ENCODE measurements around the gene RGMB. TPM values are rescaled to one million over a fixed set of nuclear protein-coding genes. Genes with fewer than 3 reads are reported as not detected.
A peak's percentile ranks its signal among the peaks of the same experiment; 100 is the strongest.

The RGMB gene
- total and polyA plus RNA-seq, 2 donors from 2014 or later = 4.0 to 12.2 TPM

- DNase-seq (no peak), FAIRE-seq (no peak)
- H3K4me1 ChIP-seq (ENCODE audit: control insufficient read depth in 2 of 3, insufficient read depth in 2 of 3, low read depth in 1 of 3, low read length in 3 of 3) = peaks cover 0 to 5% (median 4%) of the 10 kb centered on the region in 3 donors
- H3K27ac ChIP-seq (ENCODE audit: low read depth in 2 of 2, low read length in 2 of 2) = no peak overlapping the region
- no peak for TF ChIP-seq CTCF (IDR thresholded peaks at IDR 0.05; ENCODE audit: borderline replicate concordance, extremely low read depth, insufficient read depth)
- H3K27me3 ChIP-seq (ENCODE audit: control insufficient read depth, insufficient read depth, low read length) = no peaks in the 10 kb centered on the region
- peaks cover 0 to 5% (median 3%) of the 10 kb centered on the region in 3 donors for H3K36me3 ChIP-seq (ENCODE audit: control insufficient read depth in 2 of 3, insufficient read depth in 3 of 3, low read length in 3 of 3)
- no peak overlapping the region for H3K9ac ChIP-seq (ENCODE audit: low read length in 3 of 3)
- no peak overlapping the region for H3K4me3 ChIP-seq (ENCODE audit: low read length in 3 of 3)
- no peaks in the 10 kb centered on the region for H3K9me3 ChIP-seq (ENCODE audit: control insufficient read depth in 2 of 3, insufficient read depth in 1 of 3, low read length in 3 of 3)
- intact Hi-C loops (cut with DNase I) = no loop called here
These were observed 11.8 kb downstream of the RGMB start for GRCh38 chr5:98785244-98785643.

GRCh38 chr5:98786191-98786853, 12.9 kb downstream of the RGMB start:
- Histone ChIP-seq H3K9ac (ENCODE audit: low read length in 3 of 3) (no peak overlapping the region), H3K36me3 (ENCODE audit: control insufficient read depth in 2 of 3, insufficient read depth in 3 of 3, low read length in 3 of 3) (peaks cover 0 to 3% (median 0%) of the 10 kb centered on the region in 3 donors), H3K27ac (ENCODE audit: low read depth in 2 of 2, low read length in 2 of 2) (no peak overlapping the region), H3K27me3 (ENCODE audit: control insufficient read depth, insufficient read depth, low read length) (no peaks in the 10 kb centered on the region), H3K4me1 (ENCODE audit: control insufficient read depth in 2 of 3, insufficient read depth in 2 of 3, low read depth in 1 of 3, low read length in 3 of 3) (peaks cover 2 to 5% (median 4%) of the 10 kb centered on the region in 3 donors), H3K4me3 (ENCODE audit: low read length in 3 of 3) (no peak overlapping the region), H3K9me3 (ENCODE audit: control insufficient read depth in 2 of 3, insufficient read depth in 1 of 3, low read length in 3 of 3) (no peaks in the 10 kb centered on the region)
- DNase-seq (peak in 1 of 5 donors; percentile 71), FAIRE-seq (no peak)
- intact Hi-C loops (cut with DNase I) = no loop called here
- TF ChIP-seq CTCF (IDR thresholded peaks at IDR 0.05; ENCODE audit: borderline replicate concordance, extremely low read depth, insufficient read depth) = no peak

- Histone ChIP-seq H3K9ac (ENCODE audit: low read length in 3 of 3) (no peak overlapping the region), H3K36me3 (ENCODE audit: control insufficient read depth in 2 of 3, insufficient read depth in 3 of 3, low read length in 3 of 3) (peaks cover 0 to 3% (median 0%) of the 10 kb centered on the region in 3 donors), H3K4me1 (ENCODE audit: control insufficient read depth in 2 of 3, insufficient read depth in 2 of 3, low read depth in 1 of 3, low read length in 3 of 3) (peaks cover 2 to 5% (median 4%) of the 10 kb centered on the region in 3 donors), H3K9me3 (ENCODE audit: control insufficient read depth in 2 of 3, insufficient read depth in 1 of 3, low read length in 3 of 3) (no peaks in the 10 kb centered on the region), H3K27me3 (ENCODE audit: control insufficient read depth, insufficient read depth, low read length) (no peaks in the 10 kb centered on the region), H3K4me3 (ENCODE audit: low read length in 3 of 3) (no peak overlapping the region), H3K27ac (ENCODE audit: low read depth in 2 of 2, low read length in 2 of 2) (no peak overlapping the region)
- intact Hi-C loops (cut with DNase I) = no loop called here
- no peak for TF ChIP-seq CTCF (IDR thresholded peaks at IDR 0.05; ENCODE audit: borderline replicate concordance, extremely low read depth, insufficient read depth)
- FAIRE-seq (no peak), DNase-seq (no peak)
These were observed 13.8 kb downstream of the RGMB start for GRCh38 chr5:98787131-98787719.

All from kidney (tissue), 14 donors.